CD1c-positive myeloid dendritic cell (primary cell): ENCODE measurements around the gene ROBO1.
"Not testable (repeated sequence)": the region's sequence is repeated elsewhere in the genome, so short reads cannot be mapped to it uniquely, and the experiment has no call there.

Experiments used
- DNase-seq: peaks from one replicate; pipeline ENCODE4 v3.0.0-alpha.2; 2016; ENCODE audit errors: extremely low spot score

ROBO1 gene

GRCh38 chr3:79246875-79247724, 520.7 kb downstream of the ROBO1 start:
- DNase-seq: no peak

- DNase-seq: no peak
Measured at GRCh38 chr3:79245284-79246138, 522.3 kb downstream of the ROBO1 start.

- DNase-seq: no peak
Measured at GRCh38 chr3:79236496-79236895, 531.3 kb downstream of the ROBO1 start.

GRCh38 chr3:79233431-79234060, 534.3 kb downstream of the ROBO1 start:
- no peak for DNase-seq

GRCh38 chr3:79230266-79230665, 537.5 kb downstream of the ROBO1 start:
- DNase-seq: no peak

- no peak for DNase-seq
Measured at GRCh38 chr3:79217096-79217495, 550.7 kb downstream of the ROBO1 start.

GRCh38 chr3:79215286-79215685, 552.5 kb downstream of the ROBO1 start:
- DNase-seq: no peak

GRCh38 chr3:79211586-79212359, 556.0 kb downstream of the ROBO1 start:
- no peak for DNase-seq

- no peak for DNase-seq
Measured at GRCh38 chr3:79204351-79204750, 563.4 kb downstream of the ROBO1 start.

- DNase-seq: no peak
Measured at GRCh38 chr3:79203144-79203519, 564.7 kb downstream of the ROBO1 start.

GRCh38 chr3:79202471-79203143, 565.2 kb downstream of the ROBO1 start:
- no peak for DNase-seq

GRCh38 chr3:79200456-79200855, 567.3 kb downstream of the ROBO1 start:
- no peak for DNase-seq

GRCh38 chr3:79199966-79200365, 567.8 kb downstream of the ROBO1 start:
- DNase-seq: no peak

- no peak for DNase-seq
Measured at GRCh38 chr3:79187426-79187825, 580.4 kb downstream of the ROBO1 start.

- no peak for DNase-seq
Measured at GRCh38 chr3:79184251-79184650, 583.5 kb downstream of the ROBO1 start.

GRCh38 chr3:79183496-79183895, 584.3 kb downstream of the ROBO1 start:
- DNase-seq: no peak

GRCh38 chr3:79178471-79179180, 589.2 kb downstream of the ROBO1 start:
- no peak for DNase-seq

GRCh38 chr3:79175870-79176269, 591.9 kb downstream of the ROBO1 start:
- DNase-seq: no peak

GRCh38 chr3:79173259-79173658, 594.5 kb downstream of the ROBO1 start:
- not testable (repeated sequence) for DNase-seq

- no peak for DNase-seq
Measured at GRCh38 chr3:79172241-79172640, 595.6 kb downstream of the ROBO1 start.
